Tibial nerve (tissue), 4 donors: Measurements from ENCODE around the gene ZCCHC9.

ENCODE experiments used
- CTCF ChIP-seq, 5 experiments: fragments of 200-600 bp in 3 of 5; fragments of 450-650 bp in 2 of 5; sonication (generic) in 3 of 5; IDR thresholded peaks; one replicate each; pipeline ENCODE4 v1.5.1; 2016 to 2019; ENCODE audit warnings: antibody characterized with exemption in 5 of 5, mild to moderate bottlenecking in 3 of 5, moderate library complexity in 2 of 5
- EP300 ChIP-seq, 2 donors: sonication (generic); formaldehyde crosslinking; IDR thresholded peaks; one replicate each; pipeline ENCODE4 v1.6.1; 2017; ENCODE audit warnings: antibody characterized with exemption in 2 of 2, mild to moderate bottlenecking in 1 of 2
- POLR2A ChIP-seq, 2 donors: fragments of 450-650 bp; IDR thresholded peaks; one replicate each; pipeline ENCODE4 v1.6.1; 2017; ENCODE audit warnings: antibody characterized with exemption in 2 of 2, mild to moderate bottlenecking in 2 of 2, moderate library complexity in 2 of 2

- TF ChIP-seq POLR2A (IDR thresholded peaks at IDR 0.05) (no peak), CTCF (IDR thresholded peaks at IDR 0.05) (no peak), EP300 (IDR thresholded peaks at IDR 0.05) (no peak)
Observed at GRCh38 chr5:81252904-81253303, 48.5 kb upstream of the ZCCHC9 start.
